Urinary bladder (tissue), 4 donors: ENCODE results near the gene PLCB3. TPM values are rescaled to one million over a fixed set of nuclear protein-coding genes. Genes with fewer than 3 reads are reported as not detected.

ENCODE experiments used
- DNase-seq: peaks from one replicate; pipeline ENCODE4 v3.0.0-alpha.2; 2015; ENCODE audit errors: extremely low spot score
- H3K27ac ChIP-seq: one replicate; pipeline ENCODE4 v1.5.1; 2013; ENCODE audit warnings: low read depth, mild to moderate bottlenecking, moderate library complexity
- H3K36me3 ChIP-seq: one replicate; pipeline ENCODE4 v1.6.1; 2013; ENCODE audit warnings: mild to moderate bottlenecking, moderate library complexity; ENCODE audit not compliant: insufficient read depth
- H3K4me1 ChIP-seq: one replicate; pipeline ENCODE4 v1.6.1; 2013; ENCODE audit warnings: mild to moderate bottlenecking, moderate library complexity; ENCODE audit not compliant: insufficient read depth
- H3K4me3 ChIP-seq: one replicate; pipeline ENCODE4 v1.5.1; 2013; ENCODE audit warnings: low read depth, low read length
- WGBS: extraction: QIAGEN DNeasy Blood & Tissue Kit; methylation state at CpG from one replicate; pipeline ENCODE4 v1.1.7; 2013; 5-methylcytosine and 5-hydroxymethylcytosine counted together
- polyA plus RNA-seq: library from polyadenylated mRNA; stranded (reverse); fragments of 200-250 nt; gene quantifications from one replicate; pipeline ENCODE4 v1.2.3, GENCODE V29; 2013
- total RNA-seq: library from RNA; depleted of rRNA; stranded (reverse); fragments of >200 nt; gene quantifications from one replicate; pipeline ENCODE4 v1.2.3, GENCODE V29; 2014
- donor health status: healthy with polysubstance abuse.
- donor health status: healthy.

Gene PLCB3
- total and polyA plus RNA-seq, 2 donors, result 14.8 to 18.2 TPM

DNA sequence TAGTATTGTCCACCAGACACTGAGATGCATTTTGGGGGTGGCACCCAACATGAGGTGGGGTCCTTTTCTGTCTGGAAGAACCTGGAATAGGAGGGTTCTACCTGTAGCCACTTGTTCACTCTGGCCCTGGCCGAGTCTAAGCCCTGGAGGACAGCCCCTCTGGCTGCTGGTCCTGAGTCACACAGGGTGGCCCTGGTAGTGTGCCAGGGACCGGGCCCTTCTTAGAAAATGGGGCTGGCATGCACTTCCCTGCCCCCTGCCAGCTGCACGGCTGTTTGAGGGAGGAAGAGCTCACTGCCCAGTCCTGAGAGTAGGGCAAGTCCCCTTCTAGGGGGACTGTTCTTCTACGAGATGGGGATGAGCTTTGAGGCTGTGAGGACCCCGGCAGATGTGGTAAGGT lies 2.2 kb downstream of the PLCB3 start:
- H3K27ac ChIP-seq, result no peak overlapping the region
- H3K36me3 ChIP-seq, result no peaks in the 10 kb centered on the region
- no peak overlapping the region for H3K4me3 ChIP-seq
- 60% methylated on average over 5 of the region's 5 CpGs for WGBS
- no peak for DNase-seq
- H3K4me1 ChIP-seq, result no peaks in the 10 kb centered on the region

DNA sequence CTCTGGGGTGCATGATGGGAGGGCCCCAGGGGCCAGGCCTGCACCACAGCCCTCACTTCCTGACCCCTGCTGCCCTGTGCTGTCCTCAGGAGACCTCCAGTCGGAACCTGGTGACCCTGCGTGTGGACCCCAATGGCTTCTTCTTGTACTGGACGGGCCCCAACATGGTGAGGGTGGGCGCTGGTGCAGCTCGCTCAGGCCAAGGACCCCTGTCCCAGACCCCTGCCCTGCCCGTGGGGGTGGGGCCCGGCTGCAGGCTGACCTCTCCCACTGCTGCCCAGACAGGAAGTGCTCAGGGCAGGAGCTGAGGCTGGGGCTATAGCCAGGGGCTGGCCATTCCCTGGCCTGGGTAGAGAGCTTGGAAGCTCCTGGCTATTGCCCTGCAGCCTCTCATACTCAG lies 3.0 kb downstream of the PLCB3 start:
- 88% methylated on average over 7 of the region's 7 CpGs for WGBS
- no peak overlapping the region for H3K27ac ChIP-seq
- no peak for DNase-seq
- H3K36me3 ChIP-seq, result peaks cover 2% of the 10 kb centered on the region
- H3K4me3 ChIP-seq, result no peak overlapping the region
- H3K4me1 ChIP-seq, result no peaks in the 10 kb centered on the region

DNA sequence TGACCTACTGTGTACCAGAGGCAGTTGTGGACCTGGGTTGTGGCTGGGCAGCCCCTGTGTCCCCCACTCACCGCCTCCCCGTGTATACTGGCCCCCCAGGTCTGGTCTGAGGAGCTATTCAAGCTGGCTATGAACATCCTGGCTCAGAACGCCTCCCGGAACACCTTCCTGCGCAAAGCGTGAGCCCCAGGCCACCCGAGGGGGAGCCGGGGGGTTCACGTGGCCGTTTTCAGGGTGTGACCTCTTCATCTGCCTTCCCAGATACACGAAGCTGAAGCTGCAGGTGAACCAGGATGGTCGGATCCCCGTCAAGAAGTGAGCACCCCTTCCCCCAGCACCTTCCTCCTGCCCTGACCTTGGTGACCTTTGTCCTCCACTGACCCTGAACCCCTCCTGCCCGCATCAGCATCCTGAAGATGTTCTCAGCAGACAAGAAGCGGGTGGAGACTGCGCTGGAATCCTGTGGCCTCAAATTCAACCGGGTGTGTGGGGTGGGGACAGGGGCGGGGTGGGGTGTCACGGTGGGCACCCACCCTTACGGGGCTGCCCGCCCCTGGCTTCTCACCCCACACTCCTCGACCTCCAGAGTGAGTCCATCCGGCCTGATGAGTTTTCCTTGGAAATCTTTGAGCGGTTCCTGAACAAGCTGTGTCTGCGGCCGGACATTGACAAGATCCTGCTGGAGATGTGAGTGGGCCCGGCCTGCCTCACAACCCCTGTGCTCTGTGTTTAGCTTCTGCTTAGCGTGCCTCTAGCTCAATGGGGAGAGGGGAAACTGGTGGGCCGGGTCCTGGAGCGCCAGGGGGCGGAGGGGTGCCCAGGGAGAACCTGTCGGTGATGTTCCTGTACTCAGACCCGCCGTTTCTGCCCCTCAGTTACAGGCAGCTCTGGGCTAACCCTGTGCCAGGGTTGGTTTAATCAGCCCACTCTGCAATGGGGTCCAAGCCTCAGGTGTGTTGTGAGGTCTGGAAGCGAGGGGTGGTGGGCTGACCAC lies 4.1 kb downstream of the PLCB3 start:
- WGBS, result 85% methylated on average over 35 of the region's 35 CpGs
- Histone ChIP-seq H3K4me1 (no peaks in the 10 kb centered on the region), H3K27ac (no peak overlapping the region), H3K36me3 (peaks cover 3% of the 10 kb centered on the region), H3K4me3 (no peak overlapping the region)
- no peak for DNase-seq

DNA sequence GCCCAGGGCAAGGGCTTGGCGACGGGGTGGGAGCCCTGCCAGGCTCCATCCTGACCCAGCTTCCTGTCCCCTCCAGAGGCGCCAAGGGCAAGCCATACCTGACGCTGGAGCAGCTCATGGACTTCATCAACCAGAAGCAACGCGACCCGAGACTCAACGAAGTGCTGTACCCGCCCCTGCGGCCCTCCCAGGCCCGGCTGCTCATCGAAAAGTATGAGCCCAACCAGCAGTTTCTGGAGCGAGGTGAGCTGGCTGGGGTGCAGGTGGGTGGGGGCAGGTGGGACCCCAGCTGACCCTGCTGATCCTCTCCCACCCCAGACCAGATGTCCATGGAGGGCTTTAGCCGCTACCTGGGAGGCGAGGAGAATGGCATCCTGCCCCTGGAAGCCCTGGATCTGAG lies 5.0 kb downstream of the PLCB3 start:
- Histone ChIP-seq H3K27ac (no peak overlapping the region), H3K4me3 (no peak overlapping the region), H3K4me1 (no peaks in the 10 kb centered on the region), H3K36me3 (peaks cover 3% of the 10 kb centered on the region)
- 84% methylated on average over 15 of the region's 15 CpGs for WGBS
- no peak for DNase-seq

DNA sequence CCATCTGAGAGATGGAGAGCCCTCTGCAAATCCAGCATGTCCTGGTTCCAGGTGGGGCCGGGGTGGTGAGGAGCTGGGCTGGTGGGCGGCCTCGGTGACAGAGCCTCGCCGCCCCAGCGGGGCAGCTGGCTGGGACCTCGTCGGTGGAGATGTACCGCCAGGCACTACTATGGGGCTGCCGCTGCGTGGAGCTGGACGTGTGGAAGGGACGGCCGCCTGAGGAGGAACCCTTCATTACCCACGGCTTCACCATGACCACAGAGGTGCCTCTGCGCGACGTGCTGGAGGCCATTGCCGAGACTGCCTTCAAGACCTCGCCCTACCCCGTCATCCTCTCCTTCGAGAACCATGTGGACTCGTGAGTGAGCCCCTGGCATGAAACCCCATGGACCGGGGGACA lies 7.0 kb downstream of the PLCB3 start:
- Histone ChIP-seq H3K4me3 (no peak overlapping the region), H3K36me3 (peaks cover 7% of the 10 kb centered on the region)

DNA sequence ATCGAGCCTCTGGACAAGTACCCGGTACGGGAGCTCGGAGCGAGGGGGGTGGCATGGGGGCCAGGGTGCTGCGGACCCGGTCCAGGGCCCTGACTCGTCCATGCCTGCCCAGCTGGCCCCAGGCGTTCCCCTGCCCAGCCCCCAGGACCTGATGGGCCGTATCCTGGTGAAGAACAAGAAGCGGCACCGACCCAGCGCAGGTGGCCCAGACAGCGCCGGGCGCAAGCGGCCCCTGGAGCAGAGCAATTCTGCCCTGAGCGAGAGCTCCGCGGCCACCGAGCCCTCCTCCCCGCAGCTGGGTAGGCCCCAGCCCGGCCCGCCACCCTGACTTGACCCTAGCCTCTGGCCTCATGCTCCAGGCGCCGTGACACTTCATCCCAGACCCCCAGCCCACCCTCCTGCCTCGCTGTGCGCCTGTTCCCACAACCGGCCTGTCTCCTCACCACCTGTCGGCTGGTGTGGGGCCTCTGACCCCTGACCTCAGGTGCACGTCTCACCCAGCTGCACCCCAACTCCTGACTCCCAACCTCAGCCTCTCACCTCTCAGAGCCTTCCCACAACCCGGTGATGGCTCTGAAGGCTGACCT lies 7.7 kb downstream of the PLCB3 start:
- peaks cover 7% of the 10 kb centered on the region for H3K36me3 ChIP-seq
- 92% methylated on average over 32 of the region's 32 CpGs for WGBS
- no peak overlapping the region for H3K27ac ChIP-seq
- H3K4me1 ChIP-seq, result no peaks in the 10 kb centered on the region
- no peak overlapping the region for H3K4me3 ChIP-seq
- DNase-seq, result no peak

More for the DNA sequence above, 7.0 kb downstream of the PLCB3 start:
- no peak for DNase-seq
- no peaks in the 10 kb centered on the region for H3K4me1 ChIP-seq
- H3K27ac ChIP-seq, result no peak overlapping the region
- 92% methylated on average over 24 of the region's 24 CpGs for WGBS

DNA sequence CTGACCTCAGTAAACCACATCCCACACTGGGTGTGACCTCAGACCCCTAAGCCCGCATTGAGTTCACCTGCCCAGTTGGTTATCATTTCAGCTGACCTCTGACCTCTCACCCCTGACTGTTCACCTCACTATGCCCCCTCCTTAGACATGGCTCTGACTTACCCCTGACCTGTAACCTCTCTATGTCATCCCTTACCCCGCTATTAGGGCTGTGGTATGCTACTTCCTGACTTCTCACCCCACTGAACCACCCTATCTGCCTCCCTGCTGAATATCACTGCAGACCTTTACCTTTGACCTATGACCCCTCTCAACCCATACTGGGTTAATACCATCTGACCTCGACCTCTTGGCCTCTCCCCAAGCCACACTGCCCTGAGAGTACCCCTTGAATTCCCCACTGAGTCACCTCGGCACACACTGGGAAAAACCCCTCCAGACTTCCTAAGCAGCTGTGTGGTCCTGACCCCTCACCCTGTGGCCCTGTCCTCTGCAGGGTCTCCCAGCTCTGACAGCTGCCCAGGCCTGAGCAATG lies 8.3 kb downstream of the PLCB3 start:
- WGBS, result 86% methylated on average over 4 of the region's 4 CpGs
- Histone ChIP-seq H3K36me3 (peaks cover 7% of the 10 kb centered on the region), H3K4me3 (no peak overlapping the region)

DNA sequence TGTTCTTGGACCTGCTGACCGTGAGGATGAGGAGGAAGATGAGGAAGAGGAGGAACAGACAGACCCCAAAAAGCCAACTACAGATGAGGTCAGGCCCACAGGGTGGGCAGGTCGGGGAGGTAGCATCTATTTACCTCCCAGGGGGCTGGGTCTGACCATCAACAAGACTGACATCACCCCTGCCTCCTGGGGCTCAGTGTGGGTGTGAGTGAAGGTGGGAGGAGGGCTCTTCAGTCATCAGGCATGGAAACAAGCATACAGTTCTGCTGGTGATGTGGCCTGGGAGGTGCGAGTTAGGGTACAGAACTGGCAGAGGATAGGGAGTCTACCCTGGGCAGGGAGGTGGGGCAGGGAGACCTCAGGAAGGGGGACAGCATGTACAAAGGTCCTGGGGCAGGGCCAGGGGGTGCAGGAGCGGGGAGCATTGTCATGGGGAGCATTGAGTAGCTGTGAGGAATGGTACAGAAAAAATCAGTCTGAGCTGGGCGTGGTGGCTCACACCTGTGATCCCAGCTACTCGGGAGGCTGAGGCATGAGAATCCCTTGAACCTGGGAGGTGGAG lies 8.9 kb downstream of the PLCB3 start:
- 96% methylated on average over 6 of the region's 6 CpGs for WGBS
- Histone ChIP-seq H3K4me1 (no peaks in the 10 kb centered on the region), H3K36me3 (peaks cover 7% of the 10 kb centered on the region), H3K4me3 (no peak overlapping the region), H3K27ac (no peak overlapping the region)
- DNase-seq, result no peak

More for the DNA sequence above, 8.3 kb downstream of the PLCB3 start:
- no peaks in the 10 kb centered on the region for H3K4me1 ChIP-seq
- H3K27ac ChIP-seq, result no peak overlapping the region
- DNase-seq, result no peak

DNA sequence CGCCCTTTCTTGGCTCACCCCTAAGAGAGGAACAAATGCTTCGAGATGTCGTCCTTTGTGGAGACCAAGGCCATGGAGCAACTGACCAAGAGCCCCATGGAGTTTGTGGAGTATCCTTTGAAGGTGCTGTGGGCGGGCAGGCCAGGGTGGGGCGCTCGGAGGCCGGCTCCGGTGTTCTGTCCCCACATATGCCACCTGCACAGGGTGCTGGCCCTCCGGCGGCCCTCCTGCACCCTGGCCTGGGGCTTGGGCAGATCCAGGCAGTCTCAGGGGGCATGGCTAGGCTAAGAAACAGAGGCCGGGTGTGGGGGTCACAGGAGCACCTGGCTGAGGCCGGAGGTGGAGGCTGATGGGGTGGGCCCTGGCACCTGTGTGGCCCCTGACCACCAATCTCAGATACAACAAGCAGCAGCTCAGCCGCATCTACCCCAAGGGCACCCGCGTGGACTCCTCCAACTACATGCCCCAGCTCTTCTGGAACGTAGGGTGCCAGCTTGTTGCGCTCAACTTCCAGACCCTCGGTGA lies 10.3 kb downstream of the PLCB3 start:
- no peak overlapping the region for H3K27ac ChIP-seq
- no peak overlapping the region for H3K4me3 ChIP-seq
- 92% methylated on average over 18 of the region's 18 CpGs for WGBS
- peaks cover 7% of the 10 kb centered on the region for H3K36me3 ChIP-seq
- no peak for DNase-seq
- no peaks in the 10 kb centered on the region for H3K4me1 ChIP-seq

DNA sequence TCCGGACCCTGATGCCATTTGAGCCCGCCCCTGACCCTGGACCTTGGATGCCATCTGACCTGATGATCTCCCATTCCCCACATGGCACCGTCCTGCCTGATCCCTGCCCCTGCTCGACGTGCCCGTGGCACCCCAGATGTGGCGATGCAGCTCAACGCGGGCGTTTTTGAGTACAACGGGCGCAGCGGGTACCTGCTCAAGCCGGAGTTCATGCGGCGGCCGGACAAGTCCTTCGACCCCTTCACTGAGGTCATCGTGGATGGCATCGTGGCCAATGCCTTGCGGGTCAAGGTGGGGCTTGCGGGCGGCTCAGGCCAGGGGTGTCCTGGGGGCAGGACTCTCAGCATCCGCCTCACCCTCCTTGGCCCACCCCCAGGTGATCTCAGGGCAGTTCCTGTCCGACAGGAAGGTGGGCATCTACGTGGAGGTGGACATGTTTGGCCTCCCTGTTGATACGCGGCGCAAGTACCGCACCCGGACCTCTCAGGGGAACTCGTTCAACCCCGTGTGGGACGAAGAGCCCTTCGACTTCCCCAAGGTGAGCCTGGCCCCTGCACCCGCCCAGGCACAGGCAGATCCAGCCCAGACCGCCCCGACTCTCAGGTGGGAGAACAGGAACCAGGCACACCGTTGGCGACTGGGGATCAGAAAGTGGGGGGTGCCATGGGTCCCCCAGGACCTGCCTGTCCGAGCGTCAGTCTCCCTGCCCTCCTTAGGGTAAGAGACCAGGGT lies 11.1 kb downstream of the PLCB3 start:
- Histone ChIP-seq H3K27ac (no peak overlapping the region), H3K4me3 (no peak overlapping the region), H3K36me3 (peaks cover 7% of the 10 kb centered on the region), H3K4me1 (no peaks in the 10 kb centered on the region)
- 93% methylated on average over 42 of the region's 42 CpGs for WGBS
- no peak for DNase-seq

DNA sequence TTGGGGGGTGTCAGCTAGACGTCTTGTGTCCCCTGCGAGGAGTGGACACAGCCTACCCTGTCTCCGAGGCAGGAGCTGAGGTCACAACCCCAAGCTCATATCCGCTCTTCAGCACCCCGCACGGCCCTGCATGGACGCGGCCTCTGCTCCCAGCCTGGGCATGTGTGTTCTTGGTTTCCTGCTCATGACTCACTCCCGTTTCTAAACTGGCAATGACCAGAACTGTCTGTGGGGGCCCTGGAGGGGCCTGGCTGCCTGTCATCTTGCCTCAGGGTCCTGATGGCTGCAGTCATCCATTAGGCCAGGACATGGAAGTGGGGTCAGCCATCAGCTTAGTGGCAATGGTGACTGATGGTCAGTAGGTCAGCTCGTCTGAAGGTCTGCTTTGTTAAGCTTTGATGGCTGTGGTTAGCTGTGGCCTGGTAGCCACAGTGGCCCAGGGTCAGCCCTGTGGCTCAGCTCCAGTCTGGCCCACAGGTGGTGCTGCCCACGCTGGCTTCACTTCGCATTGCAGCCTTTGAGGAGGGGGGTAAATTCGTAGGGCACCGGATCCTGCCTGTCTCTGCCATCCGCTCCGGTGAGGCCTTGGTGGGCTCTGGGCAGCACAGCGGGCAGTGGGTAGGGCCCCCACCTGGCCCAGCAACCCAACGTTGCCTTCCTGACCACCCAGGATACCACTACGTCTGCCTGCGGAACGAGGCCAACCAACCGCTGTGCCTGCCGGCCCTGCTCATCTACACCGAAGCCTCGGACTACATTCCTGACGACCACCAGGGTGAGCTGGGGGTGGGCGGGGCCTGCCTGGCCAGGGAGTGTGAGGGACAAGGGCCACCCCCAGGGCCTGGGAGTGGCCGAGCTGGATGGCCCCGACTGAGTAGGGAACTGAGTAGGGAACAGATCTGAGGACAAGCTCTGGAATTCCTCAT lies 12.0 kb downstream of the PLCB3 start:
- H3K27ac ChIP-seq, result no peak overlapping the region
- H3K4me3 ChIP-seq, result no peak overlapping the region
- peaks cover 7% of the 10 kb centered on the region for H3K36me3 ChIP-seq
- no peak for DNase-seq
- WGBS, result 75% methylated on average over 29 of the region's 29 CpGs
- H3K4me1 ChIP-seq, result no peaks in the 10 kb centered on the region

DNA sequence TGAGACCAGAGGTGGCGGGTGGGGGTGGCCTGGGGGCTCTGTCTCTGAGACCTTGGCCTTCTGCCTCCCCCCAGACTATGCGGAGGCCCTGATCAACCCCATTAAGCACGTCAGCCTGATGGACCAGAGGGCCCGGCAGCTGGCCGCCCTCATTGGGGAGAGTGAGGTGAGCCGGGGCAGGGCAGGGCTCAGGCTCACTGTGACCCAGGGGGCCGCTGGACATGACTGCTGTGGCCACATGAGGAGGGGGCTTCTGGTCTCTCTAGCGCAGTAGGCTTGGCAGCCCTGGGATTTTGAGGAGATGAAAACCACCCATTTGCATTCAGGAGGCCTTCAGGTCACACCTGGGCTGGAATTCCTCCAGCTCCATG lies 12.6 kb downstream of the PLCB3 start:
- WGBS, result 87% methylated on average over 8 of the region's 8 CpGs
- no peak overlapping the region for H3K27ac ChIP-seq
- no peak overlapping the region for H3K4me3 ChIP-seq
- H3K4me1 ChIP-seq, result no peaks in the 10 kb centered on the region
- peaks cover 6% of the 10 kb centered on the region for H3K36me3 ChIP-seq
- DNase-seq, result no peak
